Astrocyte of the hippocampus (primary cell): Measurements from ENCODE around the gene YKT6.
"Not testable (repeated sequence)": the region's sequence is repeated elsewhere in the genome, so short reads cannot be mapped to it uniquely, and the experiment has no call there.

Source experiments
- DNase-seq: peaks from one replicate; pipeline ENCODE4 v3.0.0; 2011; ENCODE audit warnings: low read depth, low spot score

The YKT6 gene

GRCh38 chr7:44200699-44201461 is at the start of gene YKT6:
Gene YKT6, plus strand, starts transcription at chr7:44200978. Its CDS starts 158 bp downstream, at chr7:44201136.
- peak; percentile 97 for DNase-seq

DNA sequence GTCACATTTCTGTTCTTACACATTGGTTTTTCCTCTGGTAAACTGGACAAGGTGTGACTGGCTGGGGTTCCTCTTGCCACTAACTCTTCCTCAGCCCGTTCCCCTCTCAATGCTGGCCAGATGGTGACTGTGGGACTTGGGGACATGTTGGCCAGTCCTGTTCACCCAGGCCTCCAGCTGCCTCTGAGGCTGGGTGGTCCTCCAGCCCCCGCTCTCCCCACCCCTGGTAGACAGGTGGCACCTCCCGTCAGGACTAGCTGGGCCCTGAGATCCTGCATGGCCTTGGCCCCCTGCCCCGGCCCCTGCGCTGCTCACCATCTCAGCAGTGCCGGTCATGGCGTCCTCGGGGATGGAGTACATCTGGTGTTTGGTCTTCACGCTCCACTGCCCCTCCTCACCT is 48.8 kb upstream of the YKT6 start:
- no peak for DNase-seq

DNA sequence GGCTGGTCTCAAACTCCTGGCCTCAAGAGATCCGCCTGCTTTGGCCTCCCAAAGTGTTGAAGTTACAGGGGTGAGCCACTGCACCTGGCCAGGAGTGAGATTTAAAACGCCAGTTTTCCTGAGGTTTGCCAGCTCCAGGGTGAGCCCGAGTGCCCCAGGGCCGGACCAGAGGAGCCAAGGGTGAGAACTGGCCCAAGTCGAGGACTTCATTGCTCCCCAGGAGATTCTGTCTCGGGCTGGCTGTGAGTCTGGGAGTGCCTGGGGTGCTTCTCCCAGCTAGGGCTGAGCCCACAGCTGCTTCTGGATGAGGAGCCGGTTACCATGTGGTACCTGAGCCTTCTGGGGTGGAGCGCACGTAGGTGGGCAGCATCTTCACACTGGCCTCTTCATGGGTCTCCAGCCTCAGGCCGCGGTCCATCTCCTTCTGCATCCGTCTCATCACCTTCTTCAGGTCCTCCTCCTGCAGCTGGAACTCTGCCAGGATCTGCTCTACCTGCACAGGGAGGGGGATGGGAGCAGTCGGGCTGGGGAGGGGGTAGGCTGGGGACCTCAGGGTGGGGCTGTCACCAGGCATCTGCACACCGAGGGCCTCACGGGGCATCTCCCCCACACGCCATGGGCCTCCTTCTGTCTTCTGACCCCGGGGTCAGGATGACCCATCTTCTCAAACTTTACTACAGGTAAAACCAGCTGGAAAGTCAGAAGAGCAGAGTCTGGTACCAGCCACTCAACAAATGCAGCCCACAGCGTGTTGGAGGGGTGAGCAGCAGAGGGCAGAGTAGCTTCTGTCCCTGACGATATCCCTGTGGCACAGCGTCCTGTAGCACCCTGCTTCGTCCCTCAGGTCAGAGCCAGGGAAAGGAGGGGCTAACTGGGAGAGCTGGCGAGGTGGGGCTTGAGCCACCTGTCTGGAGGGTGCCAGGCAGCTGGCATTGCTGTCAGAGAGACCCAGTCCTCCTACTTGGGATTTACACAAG is 47.5 kb upstream of the YKT6 start:
- DNase-seq, result no peak

- no peak for DNase-seq
These were observed 46.8 kb upstream of the YKT6 start for GRCh38 chr7:44153948-44154335.

- DNase-seq, result peak; percentile 16
These were observed 46.1 kb upstream of the YKT6 start for GRCh38 chr7:44154703-44155102.

DNA sequence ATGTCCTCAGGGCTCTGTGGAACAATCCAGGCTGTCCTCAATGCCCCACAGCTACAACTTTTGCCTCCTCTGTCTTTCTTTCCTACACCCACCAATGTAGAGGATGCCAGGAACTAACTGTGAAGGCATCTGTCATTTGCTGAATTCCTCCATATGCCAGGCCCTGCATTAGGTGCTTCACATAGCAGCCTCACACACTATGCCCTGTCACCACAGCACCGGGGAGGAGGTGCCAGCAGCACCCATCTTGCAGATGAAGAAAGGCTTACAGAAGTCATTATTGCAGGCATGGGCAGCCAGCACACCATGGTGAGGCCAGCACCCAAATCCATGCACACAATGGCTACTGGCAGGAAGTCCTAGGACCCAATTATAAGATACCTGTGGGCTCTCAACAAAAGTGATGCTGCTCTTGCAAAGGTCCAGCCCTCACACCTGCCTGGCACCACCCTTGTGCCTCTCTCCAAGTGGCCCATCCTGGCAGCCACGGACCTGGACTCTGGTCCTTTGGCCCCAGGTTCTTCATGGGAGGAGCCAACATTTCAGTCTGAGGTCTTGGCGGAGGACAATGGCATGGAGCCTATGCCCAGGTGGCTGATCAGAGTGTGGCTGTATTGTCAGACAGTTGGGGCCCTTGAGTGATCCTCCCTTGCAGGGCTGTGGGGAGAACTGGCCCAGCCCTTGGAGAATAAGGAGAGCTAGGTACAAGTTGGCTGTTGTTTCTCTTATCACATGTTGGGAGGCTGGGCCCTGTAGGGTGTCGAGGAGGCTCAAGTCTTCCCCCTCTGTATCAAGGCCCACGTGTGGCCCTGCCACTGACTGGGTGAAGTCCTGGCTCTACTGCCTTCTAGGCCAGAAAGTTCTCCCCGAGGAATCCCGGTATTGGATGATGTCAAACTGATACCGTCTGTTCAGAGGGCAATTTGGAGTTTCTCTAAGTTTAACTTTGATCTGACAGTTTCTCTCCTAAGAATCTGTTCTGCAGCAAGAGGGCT is 45.3 kb upstream of the YKT6 start:
- DNase-seq, result no peak

DNA sequence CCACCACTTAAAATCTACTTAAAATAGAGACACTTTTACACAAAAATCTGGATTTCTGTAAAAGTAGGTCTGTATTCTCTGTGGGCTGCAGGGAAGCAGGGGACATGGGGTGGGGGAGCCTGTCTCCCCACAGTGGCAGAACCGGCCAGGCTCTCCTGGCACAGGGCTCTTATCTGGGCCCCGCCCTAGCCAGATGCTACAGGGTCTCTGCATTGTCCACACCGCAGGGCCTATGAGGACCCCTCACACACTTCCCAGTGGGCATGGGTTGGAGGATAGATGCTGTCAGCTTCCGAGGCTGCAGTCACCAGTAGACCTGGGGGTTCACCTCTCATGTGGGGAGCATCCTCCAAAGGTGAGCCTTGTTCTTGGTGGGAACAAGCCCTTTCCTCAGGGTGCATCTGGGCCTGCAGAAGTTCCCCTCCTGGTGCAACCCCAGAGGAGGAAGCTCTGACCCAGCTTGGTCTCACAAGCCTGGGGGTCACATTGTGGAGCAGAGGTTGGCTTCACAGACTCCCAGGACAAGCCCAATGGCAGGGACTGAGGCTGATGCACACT is 44.2 kb upstream of the YKT6 start:
- DNase-seq, result no peak

GRCh38 chr7:44157116-44158080 is 43.4 kb upstream of the YKT6 start:
- DNase-seq, result no peak

DNA sequence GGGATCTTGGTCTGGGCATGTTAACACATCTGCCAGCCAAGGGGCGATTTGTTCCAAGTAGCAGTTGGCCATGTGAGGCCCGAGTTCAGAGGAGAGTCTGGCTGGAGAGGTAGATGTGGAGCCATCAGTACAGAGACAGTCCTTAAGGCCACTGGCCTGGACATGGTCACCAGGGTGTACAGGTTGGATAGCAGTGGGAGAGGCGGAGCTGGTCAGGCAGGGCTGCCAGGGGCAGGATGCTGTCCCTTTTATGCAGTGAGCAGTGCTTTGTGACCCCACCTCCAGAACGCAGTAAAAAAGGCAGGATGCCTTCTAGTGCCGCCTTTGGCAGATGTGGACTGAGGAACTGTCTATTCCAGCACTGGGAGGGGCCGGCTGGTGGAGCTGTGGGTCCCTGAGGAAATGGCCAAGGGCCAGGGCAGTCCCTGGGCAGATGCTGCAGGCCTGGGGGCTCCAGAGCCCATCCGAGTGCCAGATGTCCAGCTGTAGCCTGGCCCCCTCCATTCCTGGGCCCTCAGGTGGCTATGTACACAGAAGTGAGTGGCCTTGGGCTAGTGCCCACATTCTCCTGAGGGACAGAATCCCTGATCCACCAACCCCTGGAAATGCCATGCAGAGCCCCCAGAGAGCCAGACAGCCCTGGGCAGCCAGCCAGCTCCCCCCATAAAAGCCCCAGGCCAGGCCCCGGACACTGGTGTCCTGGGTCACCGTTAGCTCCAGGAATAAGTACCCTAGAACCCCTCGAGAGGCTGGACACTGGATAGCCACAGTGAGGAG is 42.5 kb upstream of the YKT6 start:
- DNase-seq, result no peak

DNA sequence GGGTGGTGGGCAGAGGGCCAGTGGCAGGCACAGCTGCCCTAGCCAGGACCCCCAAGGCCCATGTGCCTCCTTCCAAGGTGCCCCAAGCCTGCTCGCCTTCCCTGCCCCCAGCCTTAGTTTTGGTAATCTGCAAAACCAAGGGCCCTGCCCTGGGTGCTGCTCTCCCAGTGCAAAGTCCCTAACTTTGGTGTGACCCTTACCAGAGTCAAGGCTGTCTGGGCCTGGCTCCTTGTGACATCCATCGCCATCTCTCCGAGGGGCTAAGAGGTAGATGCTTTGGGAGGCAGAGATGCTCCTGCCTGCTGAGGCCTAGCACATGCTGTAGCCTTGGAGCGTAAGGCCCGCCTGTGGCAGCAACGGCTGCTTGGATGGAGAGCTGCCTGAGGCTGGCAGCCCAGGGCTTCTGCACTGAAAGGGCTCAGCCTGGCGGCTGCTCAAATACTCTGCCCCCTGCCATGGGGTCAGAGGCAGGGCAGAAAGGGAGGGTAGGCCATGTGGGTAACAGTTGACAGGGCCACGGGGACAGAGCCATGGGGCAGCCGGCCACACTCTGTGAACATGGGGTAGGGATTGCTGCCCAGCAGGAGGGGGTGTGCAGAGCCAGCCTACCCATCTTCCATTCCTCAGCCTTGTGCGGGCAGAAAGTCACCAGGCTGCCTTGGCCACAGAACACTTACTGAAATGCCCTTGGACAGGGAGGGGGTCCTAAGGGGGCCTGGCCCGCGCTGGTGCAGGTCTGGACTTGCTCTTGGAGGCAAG is 41.7 kb upstream of the YKT6 start:
- no peak for DNase-seq

- no peak for DNase-seq
These were observed 40.8 kb upstream of the YKT6 start for GRCh38 chr7:44159824-44160630.

DNA sequence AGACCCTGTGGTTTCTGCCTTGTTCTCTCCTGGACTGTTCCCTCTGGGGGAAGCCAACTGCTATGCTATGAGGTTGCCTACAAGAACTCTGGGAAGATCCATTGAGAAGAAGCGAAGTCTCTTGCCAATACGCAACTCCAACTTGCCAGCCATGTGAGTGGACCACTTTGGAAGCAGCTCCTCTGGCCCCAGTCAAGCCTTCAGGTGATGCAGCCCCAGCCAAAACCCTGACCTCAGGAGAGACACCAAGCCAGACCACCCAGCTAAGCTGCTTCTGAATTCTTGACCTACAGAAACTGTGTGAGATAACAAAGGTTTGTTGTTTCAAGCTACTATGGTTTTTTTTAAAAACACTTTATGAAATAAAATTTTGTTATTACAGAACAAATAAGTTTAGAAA is 39.4 kb upstream of the YKT6 start:
- DNase-seq, result no peak

GRCh38 chr7:44162179-44162578 is 38.6 kb upstream of the YKT6 start:
- DNase-seq, result no peak

DNA sequence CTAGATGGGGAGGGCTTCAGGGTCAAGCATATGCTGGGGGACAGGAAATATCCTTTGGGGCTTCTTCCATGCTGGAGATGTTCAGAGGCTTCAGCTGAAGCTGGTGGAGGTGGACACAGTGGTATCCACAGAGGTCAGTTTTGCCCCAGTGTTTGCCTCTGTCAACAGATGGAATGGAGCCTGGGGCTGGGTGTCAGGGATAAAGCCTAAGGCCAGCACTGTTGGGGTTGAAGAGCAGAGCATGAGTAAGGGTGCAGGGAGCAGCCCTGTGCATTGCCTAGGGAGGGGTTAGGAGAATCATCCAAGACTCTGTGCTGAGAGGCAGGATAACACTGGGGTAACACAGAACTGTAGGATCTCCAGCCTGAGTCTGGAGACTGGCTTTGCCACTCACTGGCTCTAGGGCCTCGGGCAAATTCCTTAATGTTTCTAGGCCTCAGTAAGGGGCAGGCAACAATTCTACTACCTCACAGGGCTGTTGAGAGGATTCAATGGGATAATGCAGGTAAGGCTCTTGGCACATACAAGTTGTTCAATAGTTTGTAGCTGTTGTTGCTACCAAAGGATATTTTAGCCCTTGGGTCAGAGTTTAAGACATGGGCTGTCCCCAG is 37.9 kb upstream of the YKT6 start:
- DNase-seq, result no peak

DNA sequence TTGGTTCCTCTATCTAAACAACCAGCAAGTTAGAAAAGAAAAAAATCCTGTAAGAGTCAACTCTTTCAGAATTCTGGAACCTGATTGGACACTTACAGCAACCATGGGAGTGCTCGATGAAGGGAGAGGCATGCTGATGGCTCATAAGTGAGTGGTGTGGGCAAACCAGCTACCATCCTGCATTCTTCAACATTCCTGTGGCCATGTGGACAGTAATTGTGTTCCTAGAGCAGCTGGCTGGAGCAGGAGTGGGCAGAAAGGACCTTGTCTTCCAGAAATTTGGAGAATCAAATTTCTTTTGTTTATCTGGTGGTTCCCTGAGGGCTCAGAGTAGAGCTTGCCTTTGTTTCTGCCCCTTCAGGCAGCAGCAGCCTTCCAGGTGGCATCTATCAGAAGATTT is 37.2 kb upstream of the YKT6 start:
- peak; percentile 92 for DNase-seq

DNA sequence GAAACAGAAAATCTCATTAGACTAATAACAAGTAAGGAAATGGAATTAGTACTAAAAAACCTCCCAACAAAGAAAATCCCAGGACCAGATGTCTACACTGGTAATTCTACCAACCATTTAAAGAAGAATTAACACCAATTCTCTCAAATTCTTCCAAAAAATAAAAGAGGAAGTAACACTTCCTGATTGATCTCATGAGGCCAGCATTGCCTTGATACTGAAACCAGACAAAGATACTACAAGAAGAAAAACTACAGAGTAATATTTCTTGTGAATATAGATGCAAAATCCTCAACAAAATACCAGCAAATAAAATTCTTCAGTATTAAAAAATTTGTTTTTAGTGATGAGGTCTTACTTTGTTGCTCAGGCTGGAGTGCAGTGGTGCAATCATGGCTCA is 32.9 kb upstream of the YKT6 start:
- no peak for DNase-seq

DNA sequence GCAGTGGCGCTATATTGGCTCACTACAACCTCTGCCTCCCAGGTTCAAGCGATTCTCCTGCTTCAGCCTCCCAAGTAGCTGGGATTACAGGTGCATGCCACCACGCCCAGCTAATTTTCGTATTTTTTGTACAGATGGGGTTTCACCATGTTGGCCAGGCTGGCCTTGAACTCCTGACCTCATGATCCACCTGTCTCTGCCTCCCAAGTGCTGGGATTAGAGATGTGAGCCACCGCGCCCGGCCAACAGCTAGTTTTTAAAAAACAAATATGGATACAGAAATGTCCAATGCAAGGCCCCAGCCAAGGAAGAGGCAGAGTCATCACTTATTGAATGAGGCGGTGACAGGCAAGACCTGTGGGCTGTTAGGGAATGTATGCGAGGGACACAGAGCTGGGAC is 28.9 kb upstream of the YKT6 start:
- not testable (repeated sequence) for DNase-seq
